ENCODE results near the gene GAN.
"Not testable (repeated sequence)": the region's sequence is repeated elsewhere in the genome, so short reads cannot be mapped to it uniquely, and the experiment has no call there.

The GAN gene

DNA sequence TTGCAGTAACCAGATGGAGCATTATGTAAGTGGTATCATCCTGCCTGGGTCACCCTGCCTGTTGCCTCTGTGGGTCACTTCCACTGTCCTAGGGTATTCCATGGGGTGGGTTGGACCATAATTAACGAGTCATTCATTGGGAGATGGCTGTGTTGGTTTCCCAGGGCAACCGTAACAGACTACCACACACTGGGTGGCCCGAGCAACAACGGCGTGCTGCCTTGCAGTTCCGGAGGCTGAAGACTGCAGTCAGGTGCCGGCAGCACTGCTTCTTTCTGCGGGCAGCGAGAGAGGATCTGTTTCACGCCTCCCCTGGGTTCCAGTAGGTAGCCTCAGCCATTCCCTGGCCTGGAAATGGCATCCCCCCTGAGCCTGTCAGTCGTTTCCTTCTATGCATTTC is 101.0 kb downstream of the GAN start:
- Histone ChIP-seq H3K36me3 (no peaks in the 10 kb centered on the region), H3K9me3 (no peaks in the 10 kb centered on the region), H3K27me3 (no peaks in the 10 kb centered on the region), H3K4me3 (ENCODE audit: low read depth in 1 of 2, low read length in 1 of 2) (no peak overlapping the region), H3K27ac (no peak overlapping the region), H3K4me1 (ENCODE audit: control insufficient read depth in 1 of 2, insufficient read depth in 1 of 2, low read depth in 1 of 2, low read length in 1 of 2) (no peaks in the 10 kb centered on the region)
- TF ChIP-seq, protein P1, sequence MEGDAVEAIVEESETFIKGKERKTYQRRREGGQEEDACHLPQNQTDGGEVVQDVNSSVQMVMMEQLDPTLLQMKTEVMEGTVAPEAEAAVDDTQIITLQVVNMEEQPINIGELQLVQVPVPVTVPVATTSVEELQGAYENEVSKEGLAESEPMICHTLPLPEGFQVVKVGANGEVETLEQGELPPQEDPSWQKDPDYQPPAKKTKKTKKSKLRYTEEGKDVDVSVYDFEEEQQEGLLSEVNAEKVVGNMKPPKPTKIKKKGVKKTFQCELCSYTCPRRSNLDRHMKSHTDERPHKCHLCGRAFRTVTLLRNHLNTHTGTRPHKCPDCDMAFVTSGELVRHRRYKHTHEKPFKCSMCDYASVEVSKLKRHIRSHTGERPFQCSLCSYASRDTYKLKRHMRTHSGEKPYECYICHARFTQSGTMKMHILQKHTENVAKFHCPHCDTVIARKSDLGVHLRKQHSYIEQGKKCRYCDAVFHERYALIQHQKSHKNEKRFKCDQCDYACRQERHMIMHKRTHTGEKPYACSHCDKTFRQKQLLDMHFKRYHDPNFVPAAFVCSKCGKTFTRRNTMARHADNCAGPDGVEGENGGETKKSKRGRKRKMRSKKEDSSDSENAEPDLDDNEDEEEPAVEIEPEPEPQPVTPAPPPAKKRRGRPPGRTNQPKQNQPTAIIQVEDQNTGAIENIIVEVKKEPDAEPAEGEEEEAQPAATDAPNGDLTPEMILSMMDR (IDR thresholded peaks at IDR 0.05) = no peak

DNA sequence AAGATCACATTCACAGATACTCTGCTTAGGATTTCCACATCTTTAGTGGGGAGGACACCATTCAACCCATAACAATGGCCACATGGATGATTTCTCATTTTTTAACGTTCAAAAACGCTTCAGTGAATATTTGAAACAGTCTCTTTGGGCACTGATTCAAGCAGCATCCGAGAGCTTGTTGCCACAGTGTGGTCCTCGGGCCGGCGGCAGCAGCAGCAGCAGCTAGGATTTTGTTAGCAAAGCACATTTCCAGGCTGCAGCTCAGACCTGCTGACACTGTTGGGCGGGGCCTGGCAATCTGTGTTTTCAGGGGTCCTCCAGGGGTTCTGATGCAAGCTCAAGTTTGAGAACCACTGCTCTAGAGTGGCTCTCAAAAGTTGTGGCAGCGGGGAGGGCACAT is 102.0 kb downstream of the GAN start:
- Histone ChIP-seq H3K27me3 (no peaks in the 10 kb centered on the region), H3K4me3 (ENCODE audit: low read depth in 1 of 2, low read length in 1 of 2) (no peak overlapping the region), H3K4me1 (ENCODE audit: control insufficient read depth in 1 of 2, insufficient read depth in 1 of 2, low read depth in 1 of 2, low read length in 1 of 2) (no peaks in the 10 kb centered on the region), H3K36me3 (no peaks in the 10 kb centered on the region), H3K9me3 (no peaks in the 10 kb centered on the region), H3K27ac (no peak overlapping the region)
- TF ChIP-seq, protein P1 (IDR thresholded peaks at IDR 0.05) = no peak

DNA sequence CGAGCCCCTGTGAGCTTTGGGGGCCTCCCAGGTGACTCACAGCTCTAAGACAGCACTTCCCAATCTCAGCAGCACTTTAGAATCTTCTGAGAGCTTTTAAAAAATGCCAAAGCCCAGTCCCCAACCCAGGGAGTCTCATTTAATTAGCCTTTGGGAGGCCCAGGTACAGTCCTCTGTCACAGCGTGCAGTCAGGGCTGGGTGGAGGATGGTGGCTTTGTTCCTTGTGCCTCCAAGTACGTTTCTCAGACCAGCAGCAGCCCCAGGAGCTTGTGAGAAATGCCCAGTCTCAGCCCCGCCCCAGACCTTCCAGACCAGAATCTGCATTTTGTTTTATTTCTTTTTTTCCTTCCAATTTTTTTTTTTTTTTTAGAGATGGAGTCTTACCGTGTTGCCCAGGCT is 102.4 kb downstream of the GAN start:
- no peak overlapping the region for H3K4me3 ChIP-seq (ENCODE audit: low read depth in 1 of 2, low read length in 1 of 2)
- H3K27ac ChIP-seq = no peak overlapping the region
- H3K36me3 ChIP-seq = no peaks in the 10 kb centered on the region
- TF ChIP-seq, protein P1 (IDR thresholded peaks at IDR 0.05) = no peak
- no peaks in the 10 kb centered on the region for H3K4me1 ChIP-seq (ENCODE audit: control insufficient read depth in 1 of 2, insufficient read depth in 1 of 2, low read depth in 1 of 2, low read length in 1 of 2)
- no peaks in the 10 kb centered on the region for H3K27me3 ChIP-seq
- H3K9me3 ChIP-seq = no peaks in the 10 kb centered on the region

DNA sequence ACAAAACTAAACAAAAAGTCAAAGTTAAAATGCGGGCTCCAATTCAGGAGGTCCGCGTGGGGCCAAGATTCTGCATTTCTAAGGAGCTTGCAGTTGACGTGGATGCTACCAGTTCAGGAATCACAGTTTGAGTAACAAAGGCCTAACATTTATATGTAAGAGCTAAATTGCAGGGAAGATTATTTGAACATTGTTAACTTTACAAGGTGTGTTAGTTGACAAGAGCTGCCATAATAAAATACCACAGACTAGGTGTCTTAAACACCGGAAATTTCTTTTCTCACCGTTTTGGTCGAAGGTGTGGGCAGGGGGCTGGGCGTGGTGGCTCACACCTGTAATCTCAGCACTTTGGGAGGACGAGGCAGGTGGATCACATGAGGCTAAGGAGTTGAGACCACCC is 105.0 kb downstream of the GAN start:
- H3K27me3 ChIP-seq = no peaks in the 10 kb centered on the region
- TF ChIP-seq, protein P1 (IDR thresholded peaks at IDR 0.05) = no peak
- H3K9me3 ChIP-seq = no peaks in the 10 kb centered on the region
- H3K4me3 ChIP-seq (ENCODE audit: low read depth in 1 of 2, low read length in 1 of 2) = no peak overlapping the region
- H3K36me3 ChIP-seq = no peaks in the 10 kb centered on the region
- peaks cover 6 to 9% of the 10 kb centered on the region in 2 experiments for H3K4me1 ChIP-seq (ENCODE audit: control insufficient read depth in 1 of 2, insufficient read depth in 1 of 2, low read depth in 1 of 2, low read length in 1 of 2)
- H3K27ac ChIP-seq = no peak overlapping the region

DNA sequence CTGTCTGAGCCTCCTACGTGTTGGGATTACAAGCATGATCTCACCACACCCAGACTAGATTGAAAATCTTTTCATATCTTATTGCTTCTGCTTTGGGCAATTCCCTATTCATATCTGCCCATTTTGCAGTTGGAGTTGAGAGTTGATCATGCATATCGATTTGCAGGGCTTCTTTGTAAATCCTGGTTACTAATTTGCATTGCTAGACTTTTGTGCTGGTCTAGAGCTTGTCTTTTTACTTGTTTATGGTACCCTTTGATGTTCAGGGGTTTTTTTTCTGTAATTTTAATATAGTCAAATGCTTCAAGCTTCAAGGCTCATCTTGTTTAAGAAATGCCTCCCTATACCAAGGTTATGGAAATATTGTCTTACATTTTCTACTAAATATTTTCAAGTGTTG is 106.4 kb downstream of the GAN start:
- TF ChIP-seq, protein P1 (IDR thresholded peaks at IDR 0.05) = no peak
- Histone ChIP-seq H3K36me3 (no peaks in the 10 kb centered on the region), H3K9me3 (no peaks in the 10 kb centered on the region), H3K4me3 (ENCODE audit: low read depth in 1 of 2, low read length in 1 of 2) (no peak overlapping the region), H3K27ac (no peak overlapping the region), H3K4me1 (ENCODE audit: control insufficient read depth in 1 of 2, insufficient read depth in 1 of 2, low read depth in 1 of 2, low read length in 1 of 2) (peaks cover 15 to 17% of the 10 kb centered on the region in 2 experiments), H3K27me3 (no peaks in the 10 kb centered on the region)

DNA sequence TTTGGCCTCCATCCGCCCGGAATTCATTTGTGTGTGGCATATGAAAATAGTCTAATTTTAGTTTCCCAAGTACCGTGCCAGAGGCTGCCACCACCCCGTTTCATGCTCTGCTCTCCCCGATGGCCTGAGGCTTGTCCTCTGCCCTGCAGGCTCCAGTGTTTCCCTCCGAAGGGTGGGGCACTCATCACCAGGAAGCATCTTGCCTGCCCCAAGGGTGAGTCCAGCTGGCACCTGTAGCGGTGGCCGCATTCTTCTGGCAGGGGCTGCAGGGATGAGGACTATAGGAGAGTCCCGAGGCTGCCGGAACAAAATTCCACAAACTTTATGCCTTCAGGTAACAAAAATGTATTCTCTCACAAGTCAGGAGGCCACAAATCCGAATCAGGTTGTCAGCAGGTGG is 106.8 kb downstream of the GAN start:
- peaks cover 15 to 17% of the 10 kb centered on the region in 2 experiments for H3K4me1 ChIP-seq (ENCODE audit: control insufficient read depth in 1 of 2, insufficient read depth in 1 of 2, low read depth in 1 of 2, low read length in 1 of 2)
- H3K27me3 ChIP-seq = no peaks in the 10 kb centered on the region
- no peaks in the 10 kb centered on the region for H3K36me3 ChIP-seq
- TF ChIP-seq, protein P1 (IDR thresholded peaks at IDR 0.05) = no peak
- no peaks in the 10 kb centered on the region for H3K9me3 ChIP-seq
- no peak overlapping the region for H3K27ac ChIP-seq
- H3K4me3 ChIP-seq (ENCODE audit: low read depth in 1 of 2, low read length in 1 of 2) = no peak overlapping the region

DNA sequence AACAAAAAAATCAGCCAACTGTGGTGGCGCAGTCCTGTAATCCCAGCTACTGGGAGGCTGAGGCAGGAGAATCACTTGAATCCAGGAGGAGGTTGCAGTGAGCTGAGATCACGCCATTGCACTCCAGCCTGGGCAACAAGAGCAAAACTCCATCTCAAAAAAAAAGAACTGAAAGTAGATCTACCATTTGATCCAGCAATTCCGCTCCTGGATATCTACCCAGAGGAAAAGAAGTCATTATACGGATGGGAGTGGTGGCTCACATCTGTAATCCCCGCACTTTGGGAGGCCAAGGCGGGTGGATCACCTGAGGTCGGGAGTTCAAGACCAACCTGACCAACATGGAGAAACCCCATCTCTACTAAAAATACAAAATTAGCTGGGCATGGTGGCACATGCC is 107.4 kb downstream of the GAN start:
- H3K4me1 ChIP-seq (ENCODE audit: control insufficient read depth in 1 of 2, insufficient read depth in 1 of 2, low read depth in 1 of 2, low read length in 1 of 2) = peaks cover 15 to 17% of the 10 kb centered on the region in 2 experiments
- H3K36me3 ChIP-seq; H3K27ac ChIP-seq; H3K27me3 ChIP-seq; H3K9me3 ChIP-seq; H3K4me3 ChIP-seq (ENCODE audit: low read depth in 1 of 2, low read length in 1 of 2): not testable (repeated sequence)

All from neutrophil (primary cell).